ENCODE results near the gene PRKD1.

Gene PRKD1

DNA sequence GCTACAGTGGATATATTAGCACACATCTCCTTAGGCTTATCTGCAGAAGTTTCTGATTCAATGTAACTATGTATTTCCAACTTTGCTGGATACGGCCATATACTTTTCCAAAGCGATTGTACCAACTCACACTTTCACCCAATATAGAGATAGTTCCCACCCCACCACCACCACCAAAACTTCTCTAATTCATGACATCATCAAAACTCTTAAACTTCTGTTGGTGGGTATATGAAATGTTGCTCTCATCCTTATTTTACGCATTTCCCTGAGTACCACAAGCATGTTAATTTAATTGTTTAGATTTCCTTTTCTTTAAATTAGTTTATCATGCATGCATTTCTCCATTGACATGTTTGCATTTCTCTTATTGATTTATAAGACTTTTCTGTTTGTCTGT, 95.6 kb downstream of the PRKD1 start:
- no peaks in the 10 kb centered on the region for H3K27me3 ChIP-seq (ENCODE audit: control insufficient read depth, insufficient read depth, low read length)
- H3K9ac ChIP-seq (ENCODE audit: low read length), result no peak overlapping the region
- no peak overlapping the region for H3K4me3 ChIP-seq (ENCODE audit: low read length)
- no peaks in the 10 kb centered on the region for H3K36me3 ChIP-seq (ENCODE audit: control insufficient read depth, low read depth, low read length)
- no peaks in the 10 kb centered on the region for H3K9me3 ChIP-seq (ENCODE audit: control insufficient read depth, low read depth, low read length)
- no peaks in the 10 kb centered on the region for H3K4me1 ChIP-seq (ENCODE audit: control insufficient read depth, low read depth, low read length)
- no peak overlapping the region for H3K27ac ChIP-seq (ENCODE audit: low read length)

- H3K36me3 ChIP-seq (ENCODE audit: control insufficient read depth, low read depth, low read length), result no peaks in the 10 kb centered on the region
- H3K9ac ChIP-seq (ENCODE audit: low read length), result no peak overlapping the region
- H3K27me3 ChIP-seq (ENCODE audit: control insufficient read depth, insufficient read depth, low read length), result no peaks in the 10 kb centered on the region
- H3K4me3 ChIP-seq (ENCODE audit: low read length), result no peak overlapping the region
- H3K27ac ChIP-seq (ENCODE audit: low read length), result no peak overlapping the region
- no peaks in the 10 kb centered on the region for H3K9me3 ChIP-seq (ENCODE audit: control insufficient read depth, low read depth, low read length)
- no peaks in the 10 kb centered on the region for H3K4me1 ChIP-seq (ENCODE audit: control insufficient read depth, low read depth, low read length)
Measured at GRCh38 chr14:29829851-29830250, 97.8 kb downstream of the PRKD1 start.

DNA sequence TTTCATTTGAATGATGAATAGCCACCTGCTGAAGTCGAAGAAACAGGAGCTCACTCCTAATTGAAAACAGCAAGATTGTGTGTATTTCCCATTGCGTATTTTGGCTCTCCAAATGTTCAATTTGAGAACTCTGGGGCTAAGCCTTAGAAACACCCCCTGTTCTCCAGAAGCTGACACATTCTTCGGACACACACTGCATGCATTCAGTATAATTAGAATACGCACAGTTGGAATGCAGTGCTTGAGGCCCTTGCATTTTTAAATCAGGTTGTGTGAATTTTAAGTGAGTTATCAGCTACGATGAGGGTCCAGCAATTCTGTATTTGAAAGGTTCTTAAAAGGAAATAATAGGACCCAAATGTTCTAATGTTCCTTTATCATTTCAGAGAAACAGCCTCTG, 103.8 kb downstream of the PRKD1 start:
- Histone ChIP-seq H3K27ac (ENCODE audit: low read length) (no peak overlapping the region), H3K4me1 (ENCODE audit: control insufficient read depth, low read depth, low read length) (peaks cover 7% of the 10 kb centered on the region), H3K4me3 (ENCODE audit: low read length) (no peak overlapping the region), H3K27me3 (ENCODE audit: control insufficient read depth, insufficient read depth, low read length) (no peaks in the 10 kb centered on the region), H3K36me3 (ENCODE audit: control insufficient read depth, low read depth, low read length) (no peaks in the 10 kb centered on the region), H3K9me3 (ENCODE audit: control insufficient read depth, low read depth, low read length) (no peaks in the 10 kb centered on the region), H3K9ac (ENCODE audit: low read length) (no peak overlapping the region)

DNA sequence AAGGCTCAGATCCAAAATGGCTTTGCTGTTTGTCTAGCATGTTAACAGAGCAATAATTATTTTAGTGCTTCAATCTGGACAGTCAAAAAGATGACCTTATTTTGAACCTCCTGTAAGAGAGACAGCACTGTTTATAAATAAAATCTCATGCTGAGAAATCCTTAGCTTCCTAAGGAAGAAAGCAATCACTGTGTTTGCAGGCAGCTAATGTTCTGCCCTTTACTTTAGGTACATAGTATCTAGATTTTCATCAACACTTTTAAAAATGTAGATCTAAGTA, 105.3 kb downstream of the PRKD1 start:
- Histone ChIP-seq H3K36me3 (ENCODE audit: control insufficient read depth, low read depth, low read length) (no peaks in the 10 kb centered on the region), H3K27me3 (ENCODE audit: control insufficient read depth, insufficient read depth, low read length) (no peaks in the 10 kb centered on the region), H3K9me3 (ENCODE audit: control insufficient read depth, low read depth, low read length) (no peaks in the 10 kb centered on the region), H3K9ac (ENCODE audit: low read length) (no peak overlapping the region), H3K4me1 (ENCODE audit: control insufficient read depth, low read depth, low read length) (peaks cover 10% of the 10 kb centered on the region), H3K4me3 (ENCODE audit: low read length) (no peak overlapping the region), H3K27ac (ENCODE audit: low read length) (no peak overlapping the region)

- no peak overlapping the region for H3K4me3 ChIP-seq (ENCODE audit: low read length)
- H3K9me3 ChIP-seq (ENCODE audit: control insufficient read depth, low read depth, low read length), result no peaks in the 10 kb centered on the region
- peaks cover 10% of the 10 kb centered on the region for H3K4me1 ChIP-seq (ENCODE audit: control insufficient read depth, low read depth, low read length)
- H3K36me3 ChIP-seq (ENCODE audit: control insufficient read depth, low read depth, low read length), result no peaks in the 10 kb centered on the region
- no peak overlapping the region for H3K9ac ChIP-seq (ENCODE audit: low read length)
- no peaks in the 10 kb centered on the region for H3K27me3 ChIP-seq (ENCODE audit: control insufficient read depth, insufficient read depth, low read length)
- no peak overlapping the region for H3K27ac ChIP-seq (ENCODE audit: low read length)
Measured at GRCh38 chr14:29821661-29822429, 105.8 kb downstream of the PRKD1 start.

- peaks cover 10% of the 10 kb centered on the region for H3K4me1 ChIP-seq (ENCODE audit: control insufficient read depth, low read depth, low read length)
- H3K4me3 ChIP-seq (ENCODE audit: low read length), result no peak overlapping the region
- H3K27ac ChIP-seq (ENCODE audit: low read length), result no peak overlapping the region
- no peak overlapping the region for H3K9ac ChIP-seq (ENCODE audit: low read length)
- H3K27me3 ChIP-seq (ENCODE audit: control insufficient read depth, insufficient read depth, low read length), result no peaks in the 10 kb centered on the region
- H3K9me3 ChIP-seq (ENCODE audit: control insufficient read depth, low read depth, low read length), result no peaks in the 10 kb centered on the region
- H3K36me3 ChIP-seq (ENCODE audit: control insufficient read depth, low read depth, low read length), result no peaks in the 10 kb centered on the region
Measured at GRCh38 chr14:29821242-29821641, 106.4 kb downstream of the PRKD1 start.

DNA sequence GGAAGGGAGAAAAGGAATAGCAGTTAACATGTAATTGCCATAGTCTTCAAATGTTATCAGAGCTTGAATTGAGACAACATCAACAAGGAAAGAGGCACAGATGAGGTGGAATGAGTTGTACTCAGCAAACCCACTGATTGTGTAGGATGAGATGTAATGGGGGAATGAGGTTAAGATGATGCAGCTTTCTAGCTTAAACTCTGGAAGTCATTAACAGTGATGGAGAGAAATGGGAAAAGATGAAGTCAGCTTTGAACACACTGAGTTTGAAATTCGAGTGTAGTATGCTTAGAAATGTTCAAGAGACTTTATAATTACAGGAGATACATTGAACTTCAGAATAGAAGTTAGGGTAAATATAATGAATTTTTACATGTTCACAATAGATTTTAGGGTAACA, 106.9 kb downstream of the PRKD1 start:
- no peak overlapping the region for H3K27ac ChIP-seq (ENCODE audit: low read length)
- no peaks in the 10 kb centered on the region for H3K27me3 ChIP-seq (ENCODE audit: control insufficient read depth, insufficient read depth, low read length)
- H3K9me3 ChIP-seq (ENCODE audit: control insufficient read depth, low read depth, low read length), result no peaks in the 10 kb centered on the region
- H3K4me1 ChIP-seq (ENCODE audit: control insufficient read depth, low read depth, low read length), result peaks cover 10% of the 10 kb centered on the region
- H3K9ac ChIP-seq (ENCODE audit: low read length), result no peak overlapping the region
- no peak overlapping the region for H3K4me3 ChIP-seq (ENCODE audit: low read length)
- no peaks in the 10 kb centered on the region for H3K36me3 ChIP-seq (ENCODE audit: control insufficient read depth, low read depth, low read length)

- H3K4me1 ChIP-seq (ENCODE audit: control insufficient read depth, low read depth, low read length), result peaks cover 11% of the 10 kb centered on the region
- H3K27ac ChIP-seq (ENCODE audit: low read length), result no peak overlapping the region
- H3K4me3 ChIP-seq (ENCODE audit: low read length), result no peak overlapping the region
Measured at GRCh38 chr14:29817767-29818405, 109.8 kb downstream of the PRKD1 start.

DNA sequence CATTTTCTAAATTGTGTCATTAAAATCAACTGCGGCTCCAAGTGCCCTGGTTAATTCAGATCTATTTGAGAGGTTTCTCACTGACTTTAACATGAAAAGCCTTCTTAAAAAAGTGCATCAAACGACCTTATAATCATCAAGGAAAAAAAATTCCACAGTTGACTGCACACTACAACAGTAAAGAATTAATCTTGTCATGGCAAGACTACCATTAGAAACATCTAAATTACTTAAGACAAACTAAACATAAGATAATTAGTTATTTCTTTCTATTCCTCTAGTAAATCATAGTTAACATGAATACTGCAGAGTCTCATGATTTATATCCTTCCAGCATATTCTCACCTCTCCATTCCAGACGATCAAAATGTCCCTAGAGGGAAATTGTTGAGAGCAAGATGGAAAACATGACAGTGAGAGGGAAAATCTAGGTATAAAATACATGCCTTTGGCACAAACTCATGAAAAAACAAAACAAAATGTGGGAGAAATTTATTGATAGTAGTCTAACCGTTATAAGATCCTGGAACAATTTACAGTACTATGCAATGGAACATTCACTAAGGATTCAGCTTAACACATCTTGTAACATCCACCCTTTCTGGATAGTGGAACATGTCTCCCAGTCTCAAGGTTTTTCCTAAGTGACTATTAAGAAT, 112.5 kb downstream of the PRKD1 start:
- Histone ChIP-seq H3K27ac (ENCODE audit: low read length) (no peak overlapping the region), H3K9ac (ENCODE audit: low read length) (no peak overlapping the region), H3K27me3 (ENCODE audit: control insufficient read depth, insufficient read depth, low read length) (no peaks in the 10 kb centered on the region), H3K4me3 (ENCODE audit: low read length) (no peak overlapping the region), H3K36me3 (ENCODE audit: control insufficient read depth, low read depth, low read length) (no peaks in the 10 kb centered on the region), H3K4me1 (ENCODE audit: control insufficient read depth, low read depth, low read length) (peaks cover 10% of the 10 kb centered on the region), H3K9me3 (ENCODE audit: control insufficient read depth, low read depth, low read length) (no peaks in the 10 kb centered on the region)

More at GRCh38 chr14:29817767-29818405, 109.8 kb downstream of the PRKD1 start:
- no peak overlapping the region for H3K9ac ChIP-seq (ENCODE audit: low read length)
- no peaks in the 10 kb centered on the region for H3K36me3 ChIP-seq (ENCODE audit: control insufficient read depth, low read depth, low read length)
- no peaks in the 10 kb centered on the region for H3K9me3 ChIP-seq (ENCODE audit: control insufficient read depth, low read depth, low read length)
- no peaks in the 10 kb centered on the region for H3K27me3 ChIP-seq (ENCODE audit: control insufficient read depth, insufficient read depth, low read length)

GRCh38 chr14:29814156-29815015, 113.3 kb downstream of the PRKD1 start:
- Histone ChIP-seq H3K36me3 (ENCODE audit: control insufficient read depth, low read depth, low read length) (no peaks in the 10 kb centered on the region), H3K27ac (ENCODE audit: low read length) (no peak overlapping the region), H3K27me3 (ENCODE audit: control insufficient read depth, insufficient read depth, low read length) (no peaks in the 10 kb centered on the region), H3K9ac (ENCODE audit: low read length) (no peak overlapping the region), H3K4me1 (ENCODE audit: control insufficient read depth, low read depth, low read length) (peaks cover 12% of the 10 kb centered on the region), H3K4me3 (ENCODE audit: low read length) (no peak overlapping the region), H3K9me3 (ENCODE audit: control insufficient read depth, low read depth, low read length) (no peaks in the 10 kb centered on the region)

DNA sequence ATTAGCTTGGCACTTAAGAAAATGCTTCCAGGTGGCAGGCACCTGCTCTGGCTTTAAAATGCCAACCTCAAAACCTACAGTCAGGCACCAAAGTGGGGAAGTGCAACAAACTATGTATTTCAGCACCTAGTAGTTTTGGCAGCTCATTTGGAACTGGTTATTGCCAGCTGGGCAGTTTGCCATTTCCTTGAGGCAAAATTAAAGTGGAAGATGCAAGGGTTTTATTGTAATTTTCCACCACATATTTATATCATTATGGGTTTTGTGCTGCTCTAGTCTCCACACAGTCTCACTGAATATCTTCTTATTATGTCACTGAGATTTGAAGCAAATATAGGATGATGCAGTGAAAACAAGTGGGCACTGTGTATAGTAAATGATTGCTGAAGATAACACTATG, 117.0 kb downstream of the PRKD1 start:
- no peak overlapping the region for H3K4me3 ChIP-seq (ENCODE audit: low read length)
- no peak overlapping the region for H3K9ac ChIP-seq (ENCODE audit: low read length)
- no peaks in the 10 kb centered on the region for H3K36me3 ChIP-seq (ENCODE audit: control insufficient read depth, low read depth, low read length)
- H3K9me3 ChIP-seq (ENCODE audit: control insufficient read depth, low read depth, low read length), result no peaks in the 10 kb centered on the region
- no peaks in the 10 kb centered on the region for H3K27me3 ChIP-seq (ENCODE audit: control insufficient read depth, insufficient read depth, low read length)
- H3K27ac ChIP-seq (ENCODE audit: low read length), result no peak overlapping the region
- peaks cover 22% of the 10 kb centered on the region for H3K4me1 ChIP-seq (ENCODE audit: control insufficient read depth, low read depth, low read length)
